Pancreas (tissue), 10 donors: ENCODE measurements around the gene SUFU. TPM values are rescaled to one million over a fixed set of nuclear protein-coding genes. Genes with fewer than 3 reads are reported as not detected.

Source experiments
- ATAC-seq, 4 donors: fragments of 200-7000 bp; cut with Tn5 transposase; one replicate each; pipeline versions ENCODE4 v1.8.0 to v1.9.1; 2020; ENCODE audit warnings: mild to moderate bottlenecking in 4 of 4, moderate library complexity in 4 of 4
- DNase-seq, 6 donors: peaks; one replicate each; pipeline ENCODE4 v3.0.0-alpha.2; 2020
- FAIRE-seq: peaks from 2 replicates; lab custom pipeline; 2012; peaks lifted over from hg19 to GRCh38; lab: Jason Lieb, UNC
- H3K27ac ChIP-seq, 4 donors: fragments of 200-600 bp; sonication (generic); 1 replicate in 3 of 4; 2 replicates in 1 of 4; pipeline versions ENCODE4 v1.5.0 to v1.8.0; 2020
- H3K27me3 ChIP-seq, 4 donors: fragments of 200-600 bp; one replicate each; pipeline ENCODE4 v1.8.0; 2021
- H3K36me3 ChIP-seq, 3 donors: fragments of 200-600 bp; sonication (generic) in 1 of 3; one replicate each; pipeline versions ENCODE4 v1.5.0 to v1.8.0; 2020 to 2021
- H3K4me1 ChIP-seq, 3 donors: fragments of 200-600 bp; one replicate each; pipeline ENCODE4 v1.8.0; 2021
- H3K4me3 ChIP-seq, 4 donors: fragments of 200-600 bp; sonication (generic) in 2 of 4; one replicate each; pipeline versions ENCODE4 v1.5.0 to v1.8.0; 2020 to 2021
- H3K9me3 ChIP-seq, 4 donors: fragments of 200-600 bp; one replicate each; pipeline ENCODE4 v1.8.0; 2021
- WGBS, 2 donors: extraction: QIAGEN DNeasy Blood & Tissue Kit; methylation state at CpG; one replicate each; pipeline ENCODE4 v1.1.7; 2013; 5-methylcytosine and 5-hydroxymethylcytosine counted together
- intact Hi-C, 3 donors: fragments of 100-400 bp; cut with DNase I; formaldehyde crosslinking; loops; one replicate each; pipeline versions ENCODE4 v1.11.1 to v1.14.2; 2022
- polyA plus RNA-seq, 2 donors: library from polyadenylated mRNA; stranded (reverse); fragments of 200-250 nt; gene quantifications; one replicate each; pipeline ENCODE4 v1.2.3, GENCODE V29; 2013
- total RNA-seq, 6 donors: library from RNA; stranded (reverse); fragmentation: NEBNext Ultra II Directional in 4 of 6; extraction: Animal tissue kit (Norgen Biotek cat#: 25700) in 4 of 6; gene quantifications; one replicate each; pipeline versions ENCODE4 v1.2.1 to v1.2.4, GENCODE V29; 2021 to 2023
- TF ChIP-seq, protein P1 (sequence below), 4 donors: fragments of 200-600 bp; sonication (generic) in 3 of 4; IDR thresholded peaks; one replicate each; pipeline versions ENCODE4 v1.5.0 to v1.8.0; 2021; ENCODE audit warnings: antibody characterized with exemption in 4 of 4
- donor health status: healthy with polysubstance abuse.
- donor health status: DM: no; HTN: no; CAD: no; lungs with moderate emphysema.
- donor health status: DM: no; HTN: no; CAD: no.
- donor health status: control.
- donor health status: control.
- donor health status: Bipolar disorder and iron deficiency.
- donor health status: DM: yes; HTN: yes; CAD: no.
- donor health status: DM: no; HTN: no; CAD: no.
- donor health status: DM: no; HTN: no; CAD: no.
- donor health status: DM: yes; HTN: yes; CAD: no.

Gene SUFU
- total and polyA plus RNA-seq, 8 donors: 1.9 to 7.8 (median 2.9) TPM

DNA sequence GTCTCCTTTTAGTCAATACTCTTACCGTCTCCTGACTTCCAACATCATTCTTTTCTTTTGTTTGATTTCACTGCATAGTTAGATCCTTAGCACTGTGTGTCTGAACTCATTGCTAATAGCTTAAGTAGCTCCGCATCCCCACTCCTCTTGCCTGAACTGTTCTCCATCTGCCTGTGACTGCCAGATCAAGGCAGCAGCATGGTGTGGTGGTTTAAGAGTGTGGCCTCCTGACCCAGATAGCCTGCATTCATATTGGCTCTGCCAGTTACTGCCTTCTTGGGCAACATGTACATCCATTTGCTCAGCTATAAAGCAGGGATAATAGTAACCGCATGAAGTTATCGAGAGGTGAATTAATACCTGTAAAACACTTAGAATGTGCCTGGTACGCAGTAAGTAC lies 50.8 kb downstream of the SUFU start:
- WGBS, 2 donors: 97% methylated on average over 5 of the region's 5 CpGs
- TF ChIP-seq, protein P1, sequence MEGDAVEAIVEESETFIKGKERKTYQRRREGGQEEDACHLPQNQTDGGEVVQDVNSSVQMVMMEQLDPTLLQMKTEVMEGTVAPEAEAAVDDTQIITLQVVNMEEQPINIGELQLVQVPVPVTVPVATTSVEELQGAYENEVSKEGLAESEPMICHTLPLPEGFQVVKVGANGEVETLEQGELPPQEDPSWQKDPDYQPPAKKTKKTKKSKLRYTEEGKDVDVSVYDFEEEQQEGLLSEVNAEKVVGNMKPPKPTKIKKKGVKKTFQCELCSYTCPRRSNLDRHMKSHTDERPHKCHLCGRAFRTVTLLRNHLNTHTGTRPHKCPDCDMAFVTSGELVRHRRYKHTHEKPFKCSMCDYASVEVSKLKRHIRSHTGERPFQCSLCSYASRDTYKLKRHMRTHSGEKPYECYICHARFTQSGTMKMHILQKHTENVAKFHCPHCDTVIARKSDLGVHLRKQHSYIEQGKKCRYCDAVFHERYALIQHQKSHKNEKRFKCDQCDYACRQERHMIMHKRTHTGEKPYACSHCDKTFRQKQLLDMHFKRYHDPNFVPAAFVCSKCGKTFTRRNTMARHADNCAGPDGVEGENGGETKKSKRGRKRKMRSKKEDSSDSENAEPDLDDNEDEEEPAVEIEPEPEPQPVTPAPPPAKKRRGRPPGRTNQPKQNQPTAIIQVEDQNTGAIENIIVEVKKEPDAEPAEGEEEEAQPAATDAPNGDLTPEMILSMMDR (IDR thresholded peaks at IDR 0.05): no peak

DNA sequence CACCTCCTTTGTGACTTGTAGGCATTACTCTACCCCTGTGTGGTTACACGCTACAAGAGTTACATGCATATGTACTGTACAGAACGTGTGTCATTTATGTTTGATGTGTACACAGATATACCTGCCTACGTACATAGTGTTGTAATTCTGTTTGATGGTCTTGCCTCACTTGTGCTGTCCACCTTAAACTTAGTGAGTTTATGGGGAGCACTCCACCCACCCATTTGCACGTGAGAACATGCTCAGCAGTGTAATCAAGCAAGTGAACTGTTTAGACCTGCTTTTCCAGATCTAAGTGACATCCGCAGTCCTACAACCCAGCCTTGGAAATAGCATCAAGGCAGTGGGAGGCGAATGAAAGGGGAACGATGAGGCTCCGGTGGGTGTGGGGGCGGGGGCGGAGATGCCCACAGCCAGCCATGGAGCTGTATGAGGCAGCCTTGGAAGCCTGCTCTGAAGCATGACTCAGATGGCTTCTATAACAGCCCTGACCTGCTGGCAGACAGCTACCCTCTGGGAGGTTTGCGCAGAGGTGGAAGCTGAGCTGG lies 52.1 kb downstream of the SUFU start:
- FAIRE-seq (no peak), ATAC-seq (peak in 1 of 4 donors; percentile 34), DNase-seq (peak in 1 of 6 donors; percentile 21)
- Histone ChIP-seq H3K36me3 (no peaks in the 10 kb centered on the region), H3K27me3 (no peaks in the 10 kb centered on the region), H3K4me3 (no peak overlapping the region), H3K9me3 (no peaks in the 10 kb centered on the region), H3K27ac (no peak overlapping the region), H3K4me1 (no peaks in the 10 kb centered on the region)
- intact Hi-C loops: no loop called here
- 71 to 81% methylated on average over 11 of the region's 11 CpGs for WGBS, 2 donors
- TF ChIP-seq, protein P1 (IDR thresholded peaks at IDR 0.05): no peak

More for the DNA sequence above, 50.8 kb downstream of the SUFU start:
- Histone ChIP-seq H3K4me1 (no peaks in the 10 kb centered on the region), H3K4me3 (no peak overlapping the region), H3K36me3 (no peaks in the 10 kb centered on the region), H3K9me3 (no peaks in the 10 kb centered on the region), H3K27me3 (no peaks in the 10 kb centered on the region), H3K27ac (no peak overlapping the region)
- FAIRE-seq: no peak
- ATAC-seq: no peak
- intact Hi-C loops: no loop called here
- no peak for DNase-seq

DNA sequence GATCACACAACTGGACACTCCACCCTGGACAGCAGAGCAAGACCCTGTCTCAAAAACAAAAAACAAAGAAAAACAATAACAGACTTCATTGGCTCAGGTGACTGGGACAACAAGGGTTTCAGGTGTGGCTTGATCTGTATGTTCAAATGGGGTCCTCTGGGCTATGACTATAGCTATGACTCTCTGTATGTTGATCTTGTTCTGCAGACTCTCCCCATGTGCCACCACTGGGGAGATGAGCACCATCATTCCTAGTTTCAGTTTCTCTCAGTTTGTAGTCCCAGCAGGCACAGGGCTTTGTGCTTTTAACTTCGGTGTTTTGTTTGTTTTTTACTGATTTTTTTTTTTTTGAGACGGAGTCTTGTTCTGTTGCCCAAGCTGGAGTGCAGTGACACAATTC lies 53.8 kb downstream of the SUFU start:
- intact Hi-C loops: no loop called here
- ATAC-seq: no peak
- no peaks in the 10 kb centered on the region for H3K9me3 ChIP-seq
- H3K36me3 ChIP-seq: no peaks in the 10 kb centered on the region
- H3K27me3 ChIP-seq: no peaks in the 10 kb centered on the region
- FAIRE-seq: no peak
- TF ChIP-seq, protein P1 (IDR thresholded peaks at IDR 0.05): no peak
- no peak for DNase-seq
- H3K27ac ChIP-seq: no peak overlapping the region
- H3K4me1 ChIP-seq: no peaks in the 10 kb centered on the region
- WGBS, 2 donors: 47 to 53% methylated on average over 2 of the region's 2 CpGs
- H3K4me3 ChIP-seq: no peak overlapping the region

DNA sequence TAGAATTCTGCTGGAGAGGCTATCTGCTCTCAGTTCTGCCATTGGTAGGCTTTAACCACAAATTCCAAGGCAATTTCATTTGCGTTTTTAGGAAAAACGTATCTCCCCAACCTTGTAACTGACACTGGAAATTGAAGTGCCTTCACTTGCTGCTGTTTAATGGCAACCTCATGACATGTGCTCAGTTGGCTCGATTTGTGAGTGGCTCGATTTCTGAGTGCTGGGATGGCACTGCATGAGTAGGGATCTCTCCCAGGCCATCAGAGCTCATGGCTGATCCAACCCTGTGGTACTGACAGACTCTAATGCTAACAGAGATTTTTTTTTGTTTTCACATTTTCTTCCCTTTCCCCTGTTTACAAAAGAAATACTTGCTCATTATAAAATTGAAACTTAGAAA lies 56.0 kb downstream of the SUFU start:
- TF ChIP-seq, protein P1 (IDR thresholded peaks at IDR 0.05): no peak
- no peaks in the 10 kb centered on the region for H3K27me3 ChIP-seq
- WGBS, 2 donors: 68 to 84% methylated on average over 4 of the region's 4 CpGs

DNA sequence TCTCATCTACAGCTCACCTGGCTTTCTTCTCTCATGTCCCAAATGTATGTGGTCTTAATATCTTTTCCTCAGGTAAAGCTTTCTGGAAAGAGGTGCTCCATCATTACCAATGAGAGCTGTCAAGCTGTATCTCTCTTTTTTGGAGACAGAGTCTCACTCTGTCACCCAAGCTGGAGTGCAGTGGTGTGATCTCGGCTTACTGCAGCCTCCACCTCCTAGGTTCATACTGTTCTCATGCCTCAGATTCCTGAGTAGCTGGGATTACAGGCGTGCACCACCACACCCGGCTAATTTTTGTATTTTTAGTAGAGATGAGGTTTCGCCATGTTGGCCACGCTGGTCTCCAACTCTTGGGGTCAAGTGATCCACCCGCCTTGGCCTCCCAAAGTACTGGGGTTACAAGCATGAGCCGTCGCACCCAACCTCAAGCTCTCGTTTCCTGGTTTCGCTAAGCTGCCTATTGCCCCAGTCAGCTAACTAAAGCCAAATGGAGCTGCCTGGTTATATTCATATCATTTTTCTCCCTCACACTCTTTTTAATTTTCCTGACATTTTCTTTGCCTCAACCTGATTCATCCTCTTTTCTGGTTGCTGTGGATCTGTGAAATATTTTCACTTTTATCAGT lies 60.5 kb downstream of the SUFU start:
- 91 to 95% methylated on average over 10 of the region's 10 CpGs for WGBS, 2 donors
- Histone ChIP-seq H3K36me3 (no peaks in the 10 kb centered on the region), H3K27me3 (no peaks in the 10 kb centered on the region), H3K9me3 (no peaks in the 10 kb centered on the region), H3K4me1 (no peaks in the 10 kb centered on the region), H3K4me3 (no peak overlapping the region), H3K27ac (no peak overlapping the region)
- intact Hi-C loops: no loop called here
- TF ChIP-seq, protein P1 (IDR thresholded peaks at IDR 0.05): no peak
- FAIRE-seq (no peak), DNase-seq (peak in 1 of 6 donors; percentile 15), ATAC-seq (no peak)

More for the DNA sequence above, 56.0 kb downstream of the SUFU start:
- peak in 1 of 6 donors; percentile 4 for DNase-seq
- intact Hi-C loops: no loop called here
- H3K4me1 ChIP-seq: no peaks in the 10 kb centered on the region
- H3K4me3 ChIP-seq: no peak overlapping the region
- no peak overlapping the region for H3K27ac ChIP-seq
- H3K9me3 ChIP-seq: no peaks in the 10 kb centered on the region
- no peak for FAIRE-seq
- H3K36me3 ChIP-seq: no peaks in the 10 kb centered on the region
- no peak for ATAC-seq
